Measurements from ENCODE around the gene TPST1.

DNA sequence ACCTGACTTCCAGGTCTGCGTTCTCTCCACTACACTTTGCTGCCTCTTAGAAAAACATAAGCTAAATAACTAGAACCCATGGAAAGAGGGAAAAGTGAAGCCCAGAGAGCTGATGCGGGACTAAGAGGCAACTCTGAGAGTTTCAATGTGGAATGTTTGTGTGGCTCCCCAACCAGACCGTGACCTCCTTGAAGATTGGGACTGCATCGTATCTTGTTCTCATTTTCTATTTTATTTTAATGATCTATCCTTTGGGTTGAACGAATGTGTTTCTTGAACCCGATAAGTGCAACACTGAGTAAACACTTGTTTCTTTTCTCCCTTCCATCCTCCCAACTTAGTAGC lies 77.4 kb downstream of the TPST1 start:
- TF ChIP-seq RXRA (IDR thresholded peaks at IDR 0.05; ENCODE audit: insufficient read depth, low read depth, low read length) (no peak), EZH2 (IDR thresholded peaks at IDR 0.05; ENCODE audit: low read depth, low read length, severe bottlenecking) (no peak), CTCF (IDR thresholded peaks at IDR 0.05; ENCODE audit: control extremely low read depth in 1 of 3, insufficient read depth in 1 of 3, low read depth in 1 of 3, low read length in 3 of 3) (no peak), POLR2AphosphoS5 (IDR thresholded peaks at IDR 0.05; ENCODE audit: low read depth, low read length) (no peak), MAFK (IDR thresholded peaks at IDR 0.05; ENCODE audit: low read depth, low read length) (no peak), SP1 (IDR thresholded peaks at IDR 0.05; ENCODE audit: low read depth, low read length) (no peak), JUND (IDR thresholded peaks at IDR 0.05; ENCODE audit: low read length) (no peak)
- TF ChIP-seq, protein P1, sequence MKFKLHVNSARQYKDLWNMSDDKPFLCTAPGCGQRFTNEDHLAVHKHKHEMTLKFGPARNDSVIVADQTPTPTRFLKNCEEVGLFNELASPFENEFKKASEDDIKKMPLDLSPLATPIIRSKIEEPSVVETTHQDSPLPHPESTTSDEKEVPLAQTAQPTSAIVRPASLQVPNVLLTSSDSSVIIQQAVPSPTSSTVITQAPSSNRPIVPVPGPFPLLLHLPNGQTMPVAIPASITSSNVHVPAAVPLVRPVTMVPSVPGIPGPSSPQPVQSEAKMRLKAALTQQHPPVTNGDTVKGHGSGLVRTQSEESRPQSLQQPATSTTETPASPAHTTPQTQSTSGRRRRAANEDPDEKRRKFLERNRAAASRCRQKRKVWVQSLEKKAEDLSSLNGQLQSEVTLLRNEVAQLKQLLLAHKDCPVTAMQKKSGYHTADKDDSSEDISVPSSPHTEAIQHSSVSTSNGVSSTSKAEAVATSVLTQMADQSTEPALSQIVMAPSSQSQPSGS (IDR thresholded peaks at IDR 0.05; ENCODE audit: low read length) = no peak

All from H1 (cell line).